ENCODE measurements around the gene JSRP1. TPM values are rescaled to one million over a fixed set of nuclear protein-coding genes. Genes with fewer than 3 reads are reported as not detected.

Gene JSRP1
- total RNA-seq, 2 experiments from 2014 or later = 1.0 TPM

DNA sequence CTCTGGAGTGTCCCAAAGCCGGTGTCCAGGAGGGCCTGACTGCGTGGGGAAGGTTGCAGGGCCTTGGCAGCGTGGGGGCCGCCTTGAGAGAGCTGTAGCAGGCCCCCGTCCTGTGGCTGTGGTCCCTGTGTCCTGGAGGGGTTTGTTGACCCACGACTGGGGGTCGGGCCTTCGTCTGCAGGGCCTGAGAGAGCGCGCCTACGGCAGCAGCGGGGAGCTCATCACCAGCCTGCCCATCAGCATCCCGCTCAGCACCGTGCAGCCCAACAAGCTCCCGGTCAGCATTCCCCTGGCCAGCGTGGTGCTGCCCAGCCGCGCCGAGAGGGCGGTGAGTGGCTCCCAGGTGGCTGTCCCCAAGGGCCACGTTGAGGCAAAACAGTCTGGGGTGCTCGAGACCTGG lies 38.6 kb downstream of the JSRP1 start:
- Mint-ChIP-seq H3K27ac (no peak overlapping the region), H3K27me3 (no peaks in the 10 kb centered on the region), H3K9me3 (no peaks in the 10 kb centered on the region), H3K4me1 (ENCODE audit: low read depth) (peaks cover 17% of the 10 kb centered on the region), H3K4me3 (no peak overlapping the region), H3K36me3 (ENCODE audit: low read depth) (peaks cover 40% of the 10 kb centered on the region)
- POLR2A ChIA-PET = no interaction called here
- ATAC-seq (no peak), DNase-seq (no peak)
- intact Hi-C loops (cut with micrococcal nuclease) = no loop called here
- TF ChIP-seq, protein P1, sequence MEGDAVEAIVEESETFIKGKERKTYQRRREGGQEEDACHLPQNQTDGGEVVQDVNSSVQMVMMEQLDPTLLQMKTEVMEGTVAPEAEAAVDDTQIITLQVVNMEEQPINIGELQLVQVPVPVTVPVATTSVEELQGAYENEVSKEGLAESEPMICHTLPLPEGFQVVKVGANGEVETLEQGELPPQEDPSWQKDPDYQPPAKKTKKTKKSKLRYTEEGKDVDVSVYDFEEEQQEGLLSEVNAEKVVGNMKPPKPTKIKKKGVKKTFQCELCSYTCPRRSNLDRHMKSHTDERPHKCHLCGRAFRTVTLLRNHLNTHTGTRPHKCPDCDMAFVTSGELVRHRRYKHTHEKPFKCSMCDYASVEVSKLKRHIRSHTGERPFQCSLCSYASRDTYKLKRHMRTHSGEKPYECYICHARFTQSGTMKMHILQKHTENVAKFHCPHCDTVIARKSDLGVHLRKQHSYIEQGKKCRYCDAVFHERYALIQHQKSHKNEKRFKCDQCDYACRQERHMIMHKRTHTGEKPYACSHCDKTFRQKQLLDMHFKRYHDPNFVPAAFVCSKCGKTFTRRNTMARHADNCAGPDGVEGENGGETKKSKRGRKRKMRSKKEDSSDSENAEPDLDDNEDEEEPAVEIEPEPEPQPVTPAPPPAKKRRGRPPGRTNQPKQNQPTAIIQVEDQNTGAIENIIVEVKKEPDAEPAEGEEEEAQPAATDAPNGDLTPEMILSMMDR (IDR thresholded peaks at IDR 0.05) = no peak
- CTCF ChIA-PET = no interaction called here

DNA sequence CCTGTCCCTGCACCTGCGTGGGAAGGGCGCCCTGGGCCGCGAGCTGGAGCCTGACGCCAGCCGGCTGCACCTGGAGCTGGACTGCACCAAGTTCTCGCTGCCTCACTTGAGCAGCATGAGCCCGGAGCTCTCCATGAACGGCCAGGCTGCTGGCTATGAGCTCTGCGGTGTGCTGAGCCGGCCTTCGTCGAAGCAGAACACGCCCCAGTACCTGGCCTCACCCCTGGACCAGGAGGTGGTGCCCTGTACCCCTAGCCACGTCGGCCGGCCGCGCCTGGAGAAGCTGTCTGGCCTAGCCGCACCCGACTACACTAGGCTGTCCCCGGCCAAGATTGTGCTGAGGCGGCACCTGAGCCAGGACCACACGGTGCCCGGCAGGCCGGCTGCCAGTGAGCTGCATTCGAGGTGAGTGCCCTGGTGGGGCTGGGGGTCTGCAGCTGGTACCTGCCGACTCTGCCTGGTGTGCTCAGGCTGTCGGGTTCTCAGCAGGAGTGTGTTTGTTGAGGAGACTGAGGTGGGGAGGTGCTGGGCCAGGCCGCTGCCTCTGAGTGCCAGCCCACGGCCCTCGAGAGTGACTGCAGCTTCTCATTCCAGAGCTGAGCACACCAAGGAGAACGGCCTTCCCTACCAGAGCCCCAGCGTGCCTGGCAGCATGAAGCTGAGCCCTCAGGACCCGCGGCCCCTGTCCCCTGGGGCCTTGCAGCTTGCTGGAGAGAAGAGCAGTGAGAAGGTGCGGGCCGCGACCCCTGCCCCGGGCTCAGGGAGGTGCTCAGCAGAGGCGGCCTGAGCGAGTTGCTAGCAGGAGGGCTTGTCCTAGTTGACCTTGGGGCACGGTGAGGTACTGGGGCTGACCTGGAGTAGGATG lies 39.6 kb downstream of the JSRP1 start:
- intact Hi-C loops (cut with micrococcal nuclease) = no loop called here
- no peaks in the 10 kb centered on the region for H3K27me3 Mint-ChIP-seq
- peaks cover 47% of the 10 kb centered on the region for H3K36me3 Mint-ChIP-seq (ENCODE audit: low read depth)
- H3K4me3 Mint-ChIP-seq = no peak overlapping the region
- TF ChIP-seq, protein P1 (IDR thresholded peaks at IDR 0.05) = no peak
- CTCF ChIA-PET = no interaction called here
- POLR2A ChIA-PET = interaction anchor here (0.8 to 1.8 kb wide), 4 partner anchors 15 to 39 kb away, joined by 3 to 5 read pairs (median 3); partner anchors contain the start of gene JSRP1
- H3K27ac Mint-ChIP-seq = no peak overlapping the region
- DNase-seq = no peak
- no peak for ATAC-seq
- peaks cover 17% of the 10 kb centered on the region for H3K4me1 Mint-ChIP-seq (ENCODE audit: low read depth)
- H3K9me3 Mint-ChIP-seq = no peaks in the 10 kb centered on the region

DNA sequence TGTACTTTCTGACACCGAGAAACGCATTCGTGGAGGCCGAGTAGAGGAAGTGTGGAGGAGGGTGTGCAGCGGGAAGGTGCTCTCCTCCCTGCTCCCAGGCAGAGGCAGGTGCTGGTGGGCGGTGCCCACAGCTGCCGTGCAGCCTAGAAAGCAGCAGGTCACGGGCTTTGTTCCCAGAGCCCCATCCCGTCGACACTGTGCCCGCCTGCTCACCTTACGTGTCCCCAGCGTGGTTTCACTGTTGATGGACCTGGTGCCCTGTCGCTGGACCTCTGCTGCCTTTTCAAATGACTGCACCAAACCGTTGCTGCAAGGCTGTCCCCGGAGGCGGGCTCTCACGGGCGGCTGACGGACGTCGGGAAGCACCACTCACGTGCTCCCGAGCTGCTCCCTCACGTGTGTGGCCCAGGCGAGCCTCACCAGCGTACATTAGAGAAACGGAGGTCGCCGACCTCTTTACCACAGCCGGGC lies 40.9 kb downstream of the JSRP1 start:
- POLR2A ChIA-PET = interaction anchor here (1.6 to 1.8 kb wide), 2 partner anchors 17 to 19 kb away, joined by 5 read pairs; no protein-coding TSS in a partner anchor
- Mint-ChIP-seq H3K4me1 (ENCODE audit: low read depth) (peaks cover 17% of the 10 kb centered on the region), H3K9me3 (no peaks in the 10 kb centered on the region), H3K27me3 (no peaks in the 10 kb centered on the region), H3K27ac (peak overlapping the region; percentile 30), H3K4me3 (no peak overlapping the region), H3K36me3 (ENCODE audit: low read depth) (peaks cover 53% of the 10 kb centered on the region)
- TF ChIP-seq, protein P1 (IDR thresholded peaks at IDR 0.05) = no peak
- no peak for DNase-seq
- peak; percentile 10 for ATAC-seq
- CTCF ChIA-PET = no interaction called here
- intact Hi-C loops (cut with micrococcal nuclease) = no loop called here

DNA sequence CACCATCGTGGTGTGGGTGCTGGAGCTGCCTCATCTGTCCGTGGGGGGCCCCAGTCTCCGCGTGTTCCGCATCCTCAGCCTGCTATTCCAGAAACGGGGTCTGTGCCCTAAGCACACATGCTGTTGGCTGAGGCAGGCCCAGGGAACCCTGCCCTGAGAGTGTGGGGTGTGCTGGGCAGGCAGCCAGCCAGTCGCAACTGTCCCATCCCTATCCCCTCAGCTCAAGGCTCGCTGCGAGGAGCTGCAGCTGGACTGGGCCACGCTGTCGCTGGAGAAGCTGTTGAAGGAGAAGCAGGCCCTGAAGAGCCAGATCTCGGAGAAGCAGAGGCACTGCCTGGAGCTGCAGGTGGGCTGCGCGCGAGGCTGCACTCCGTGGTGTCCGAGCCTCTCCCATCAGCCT lies 42.0 kb downstream of the JSRP1 start:
- Mint-ChIP-seq H3K27ac (no peak overlapping the region), H3K4me3 (no peak overlapping the region), H3K9me3 (no peaks in the 10 kb centered on the region), H3K4me1 (ENCODE audit: low read depth) (peaks cover 17% of the 10 kb centered on the region), H3K27me3 (no peaks in the 10 kb centered on the region), H3K36me3 (ENCODE audit: low read depth) (peaks cover 48% of the 10 kb centered on the region)
- no peak for ATAC-seq
- intact Hi-C loops (cut with micrococcal nuclease) = no loop called here
- no peak for DNase-seq
- CTCF ChIA-PET = interaction anchor here (0.6 kb wide), 1 partner anchor 40 kb away, joined by 3 read pairs; no protein-coding TSS in a partner anchor
- TF ChIP-seq, protein P1 (IDR thresholded peaks at IDR 0.05) = no peak
- POLR2A ChIA-PET = interaction anchor here (0.8 kb wide), 1 partner anchor 15 kb away, joined by 3 read pairs; no protein-coding TSS in a partner anchor

DNA sequence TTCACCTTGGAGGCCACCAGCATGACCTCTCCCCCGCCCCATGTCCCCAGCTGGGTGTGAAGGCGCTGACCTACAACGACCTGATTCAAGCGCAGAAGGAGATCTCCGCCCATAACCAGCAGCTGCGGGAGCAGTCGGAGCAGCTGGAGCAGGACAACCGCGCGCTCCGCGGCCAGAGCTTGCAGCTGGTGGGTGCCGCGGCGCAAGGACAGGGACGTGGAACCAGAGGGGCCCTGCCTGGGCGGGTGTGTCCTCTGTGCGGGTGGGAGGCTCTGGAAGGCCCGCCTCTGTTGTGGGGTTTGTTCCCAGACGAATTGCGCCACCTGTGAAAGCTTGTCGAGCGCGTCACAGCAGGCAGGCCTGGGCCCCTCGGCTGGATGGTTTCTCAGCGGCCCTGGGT lies 42.4 kb downstream of the JSRP1 start:
- Mint-ChIP-seq H3K27ac (no peak overlapping the region), H3K36me3 (ENCODE audit: low read depth) (peaks cover 48% of the 10 kb centered on the region), H3K4me1 (ENCODE audit: low read depth) (peaks cover 17% of the 10 kb centered on the region), H3K9me3 (no peaks in the 10 kb centered on the region), H3K27me3 (no peaks in the 10 kb centered on the region), H3K4me3 (no peak overlapping the region)
- TF ChIP-seq, protein P1 (IDR thresholded peaks at IDR 0.05) = no peak
- ATAC-seq (peak; percentile 26), DNase-seq (no peak)
- CTCF ChIA-PET = interaction anchor here (0.6 kb wide), 1 partner anchor 40 kb away, joined by 3 read pairs; no protein-coding TSS in a partner anchor
- POLR2A ChIA-PET = interaction anchor here (0.8 to 1.0 kb wide), 2 partner anchors 16 to 55 kb away, joined by 3 read pairs; no protein-coding TSS in a partner anchor
- intact Hi-C loops (cut with micrococcal nuclease) = no loop called here
